SK-N-MC (cell line): ENCODE data around the gene ZNF74.
A peak's percentile ranks its signal among the peaks of the same experiment; 100 is the strongest.
"Not testable (repeated sequence)": the region's sequence is repeated elsewhere in the genome, so short reads cannot be mapped to it uniquely, and the experiment has no call there.

Source experiments
- DNase-seq: peaks from one replicate; pipeline ENCODE4 v3.0.0-alpha.2; 2011; ENCODE audit warnings: low read depth, low spot score
- H3K27ac ChIP-seq: fragments of 200-600 bp; sonication (generic); 2 replicates; pipeline ENCODE4 v1.5.1; 2016; ENCODE audit warnings: mixed run types
- H3K36me3 ChIP-seq: fragments of 200-600 bp; sonication (generic); 2 replicates; pipeline ENCODE4 v1.6.1; 2017; ENCODE audit warnings: antibody characterized with exemption, low read length, mixed read lengths; ENCODE audit not compliant: insufficient read depth
- H3K4me3 ChIP-seq: fragments of 200-600 bp; sonication (generic); 2 replicates; pipeline ENCODE4 v1.5.1; 2016
- H3K9ac ChIP-seq: fragments of 200-600 bp; sonication (generic); 2 replicates; pipeline ENCODE4 v1.8.0; 2017; ENCODE audit warnings: mixed run types, mixed read lengths; ENCODE audit not compliant: insufficient read length
- H3K9me3 ChIP-seq: fragments of 200-600 bp; sonication (generic); 2 replicates; pipeline ENCODE4 v1.6.1; 2017; ENCODE audit warnings: low read depth, mild to moderate bottlenecking, antibody characterized with exemption, low read length, moderate library complexity, mixed read lengths
- EZH2 ChIP-seq: fragments of 200-600 bp; sonication (generic); IDR thresholded peaks from one replicate; pipeline ENCODE4 v1.6.1; 2017; ENCODE audit warnings: antibody characterized with exemption
- FOXP2 ChIP-seq: optimal IDR thresholded peaks from 2 replicates; pipeline ENCODE3; 2011; ENCODE audit warnings: mild to moderate bottlenecking, moderate library complexity; ENCODE audit not compliant: insufficient read depth; ENCODE audit errors: extremely low read length, control extremely low read depth
- POLR2AphosphoS5 ChIP-seq: IDR thresholded peaks from 2 replicates; pipeline ENCODE4 v1.6.1; 2012; ENCODE audit warnings: mild to moderate bottlenecking, low read depth, low read length, borderline replicate concordance

The ZNF74 gene

GRCh38 chr22:20405931-20406685, 12.2 kb downstream of the ZNF74 start:
- TF ChIP-seq EZH2: no peak
- TF ChIP-seq FOXP2: no peak
- no peak for TF ChIP-seq POLR2AphosphoS5
- H3K9ac ChIP-seq: no peak overlapping the region
- H3K4me3 ChIP-seq: no peak overlapping the region
- no peak for DNase-seq
- H3K9me3 ChIP-seq: no peaks in the 10 kb centered on the region
- peaks cover 10% of the 10 kb centered on the region; the same call in 1 of the 2 replicates for H3K36me3 ChIP-seq
- no peak overlapping the region for H3K27ac ChIP-seq

- H3K36me3 ChIP-seq: peaks cover 6% of the 10 kb centered on the region; the same call in 1 of the 2 replicates
- no peak overlapping the region for H3K27ac ChIP-seq
- no peak overlapping the region for H3K9ac ChIP-seq
- no peak for DNase-seq
- H3K4me3 ChIP-seq: no peak overlapping the region
- no peaks in the 10 kb centered on the region for H3K9me3 ChIP-seq
- TF ChIP-seq EZH2 (no peak), FOXP2 (no peak), POLR2AphosphoS5 (no peak)
Observed at GRCh38 chr22:20406686-20407408, 12.9 kb downstream of the ZNF74 start.

GRCh38 chr22:20407829-20408228, 13.9 kb downstream of the ZNF74 start:
- H3K4me3 ChIP-seq: no peak overlapping the region
- H3K9ac ChIP-seq: no peak overlapping the region
- H3K9me3 ChIP-seq: no peaks in the 10 kb centered on the region
- DNase-seq: no peak
- 0 out of 2 replicates have a peak overlapping the region, but pooled peaks have one; percentile 13 for H3K27ac ChIP-seq
- H3K36me3 ChIP-seq: peaks cover 6% of the 10 kb centered on the region; the same call in 1 of the 2 replicates
- TF ChIP-seq EZH2: no peak
- TF ChIP-seq FOXP2: no peak

- Histone ChIP-seq H3K36me3 (peaks cover 4% of the 10 kb centered on the region; the same call in 1 of the 2 replicates), H3K4me3 (no peak overlapping the region)
- TF ChIP-seq EZH2 (no peak), POLR2AphosphoS5 (no peak), FOXP2 (no peak)
Observed at GRCh38 chr22:20408891-20409290, 14.9 kb downstream of the ZNF74 start.

GRCh38 chr22:20409385-20409784, 15.4 kb downstream of the ZNF74 start:
- not testable (repeated sequence) for DNase-seq, H3K9me3 ChIP-seq, H3K9ac ChIP-seq, H3K4me3 ChIP-seq, H3K36me3 ChIP-seq, H3K27ac ChIP-seq

More at GRCh38 chr22:20408891-20409290, 14.9 kb downstream of the ZNF74 start:
- no peak for DNase-seq
- no peak overlapping the region for H3K9ac ChIP-seq
- no peaks in the 10 kb centered on the region for H3K9me3 ChIP-seq
- no peak overlapping the region for H3K27ac ChIP-seq

- no peak overlapping the region for H3K27ac ChIP-seq
- DNase-seq: no peak
- H3K9me3 ChIP-seq: no peaks in the 10 kb centered on the region
- no peak for TF ChIP-seq FOXP2
- no peak for TF ChIP-seq EZH2
- TF ChIP-seq POLR2AphosphoS5: no peak
- H3K4me3 ChIP-seq: no peak overlapping the region
- no peak overlapping the region for H3K9ac ChIP-seq
- H3K36me3 ChIP-seq: no peaks in the 10 kb centered on the region
Observed at GRCh38 chr22:20412474-20413216, 18.7 kb downstream of the ZNF74 start.

- Histone ChIP-seq H3K9ac (no peak overlapping the region), H3K9me3 (no peaks in the 10 kb centered on the region), H3K27ac (no peak overlapping the region), H3K36me3 (no peaks in the 10 kb centered on the region), H3K4me3 (no peak overlapping the region)
- TF ChIP-seq EZH2 (no peak), FOXP2 (no peak), POLR2AphosphoS5 (no peak)
- DNase-seq: no peak
Observed at GRCh38 chr22:20413217-20414058, 19.5 kb downstream of the ZNF74 start.

- Histone ChIP-seq H3K27ac (no peak overlapping the region), H3K4me3 (no peak overlapping the region), H3K9me3 (no peaks in the 10 kb centered on the region), H3K36me3 (no peaks in the 10 kb centered on the region), H3K9ac (no peak overlapping the region)
- DNase-seq: no peak
- TF ChIP-seq POLR2AphosphoS5 (no peak), EZH2 (no peak), FOXP2 (no peak)
Observed at GRCh38 chr22:20414059-20414440, 20.1 kb downstream of the ZNF74 start.
